HG03097 (cell line): Measurements from ENCODE around the gene TOPBP1.

Experiments
- ATAC-seq: cut with Tn5 transposase; IDR thresholded peaks from one replicate; pipeline ENCODE4 v1.9.1; 2021; ENCODE audit not compliant: unreplicated experiment, low FRiP score

TOPBP1 gene

DNA sequence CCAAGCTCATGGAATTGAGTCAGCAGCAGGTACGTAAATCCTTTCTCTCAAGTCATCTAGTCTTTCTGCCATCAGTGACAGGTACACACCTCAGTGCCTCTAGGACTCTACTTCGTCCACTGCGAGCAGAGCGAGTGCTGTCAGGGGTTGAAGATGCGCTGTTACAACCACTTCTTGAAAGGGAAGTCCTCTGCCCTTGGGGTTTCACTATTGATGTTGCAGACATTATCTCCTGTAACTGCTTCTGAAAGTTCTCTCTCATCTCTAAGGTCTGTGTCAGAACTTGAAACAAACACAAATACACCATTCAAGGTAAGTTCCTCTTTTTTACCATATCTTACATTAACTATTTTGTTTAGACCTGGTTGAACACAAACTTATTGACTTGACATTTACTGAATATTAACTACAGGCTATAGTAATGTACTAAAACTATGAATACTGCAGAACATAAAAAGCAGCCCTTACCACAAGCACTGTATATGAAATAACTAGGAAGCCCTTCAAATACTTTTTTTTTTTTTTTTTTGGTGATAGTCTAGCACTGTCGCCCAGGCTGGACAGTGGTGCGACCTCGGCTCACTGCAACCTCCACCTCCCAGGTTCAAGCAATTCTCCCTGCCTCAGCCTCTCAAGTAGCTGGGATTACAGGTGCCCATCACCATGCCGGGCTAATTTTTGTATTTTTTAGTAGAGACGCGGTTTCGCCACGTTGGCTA is 41.5 kb downstream of the TOPBP1 start:
- ATAC-seq = peak; percentile 98

DNA sequence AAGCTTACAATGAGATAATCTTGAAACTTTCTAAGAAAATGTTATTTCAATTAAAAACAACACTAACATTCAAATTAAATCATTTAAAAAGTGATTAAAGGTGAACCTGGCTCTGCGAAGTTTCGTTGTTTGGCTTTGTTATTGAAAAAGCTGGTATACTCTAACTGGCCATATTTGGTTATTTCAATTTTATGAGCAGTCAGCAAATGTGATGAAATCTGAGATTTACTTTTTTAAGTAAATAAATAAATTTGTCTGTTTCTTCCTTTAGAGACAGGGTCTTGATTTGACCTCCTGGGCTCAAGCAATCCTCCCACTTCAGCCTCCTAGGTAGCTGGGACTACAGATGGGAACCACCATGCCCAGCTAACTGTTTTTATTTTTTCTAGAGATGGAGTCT is 50.2 kb downstream of the TOPBP1 start:
- ATAC-seq = no peak

DNA sequence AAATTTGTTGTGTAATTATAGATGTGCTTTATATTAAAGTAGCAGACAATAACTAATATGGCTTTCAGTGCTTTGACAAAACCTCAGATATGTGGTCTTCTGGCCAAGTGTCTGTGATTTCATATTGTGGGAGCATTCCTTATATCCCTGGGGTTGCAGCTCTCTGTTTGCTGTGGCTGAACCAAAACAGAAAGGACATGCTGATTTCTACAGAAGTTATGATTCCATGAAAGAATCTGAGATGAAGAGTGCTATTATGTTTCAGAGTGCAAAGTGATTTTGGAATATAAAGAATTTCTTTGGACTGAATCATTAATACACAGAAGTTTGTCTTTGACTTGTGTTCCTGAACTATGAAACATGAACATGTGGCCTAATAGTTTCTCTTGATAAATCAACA is 51.7 kb downstream of the TOPBP1 start:
- no peak for ATAC-seq

DNA sequence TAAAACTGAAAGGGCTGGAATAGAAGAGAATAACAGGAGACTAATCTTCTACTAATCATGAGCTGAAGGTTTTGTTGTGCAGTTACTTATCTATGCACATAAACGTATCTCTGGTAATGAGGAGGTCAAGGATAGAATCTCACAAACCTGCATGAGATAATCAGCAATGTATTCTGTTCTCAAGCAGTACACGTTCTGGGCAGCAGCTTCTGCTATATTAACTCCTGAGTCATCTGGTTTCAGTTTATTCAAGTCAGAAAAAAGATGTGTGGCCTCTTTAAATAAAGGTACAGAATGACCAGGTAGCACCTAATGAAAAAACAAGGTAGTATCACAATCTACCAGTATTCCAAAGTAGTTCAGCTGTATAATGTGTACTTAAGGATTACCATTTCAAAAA is 53.4 kb downstream of the TOPBP1 start:
- ATAC-seq = no peak

- ATAC-seq = no peak
Measured at GRCh38 chr3:133607816-133608215, 53.9 kb downstream of the TOPBP1 start.

DNA sequence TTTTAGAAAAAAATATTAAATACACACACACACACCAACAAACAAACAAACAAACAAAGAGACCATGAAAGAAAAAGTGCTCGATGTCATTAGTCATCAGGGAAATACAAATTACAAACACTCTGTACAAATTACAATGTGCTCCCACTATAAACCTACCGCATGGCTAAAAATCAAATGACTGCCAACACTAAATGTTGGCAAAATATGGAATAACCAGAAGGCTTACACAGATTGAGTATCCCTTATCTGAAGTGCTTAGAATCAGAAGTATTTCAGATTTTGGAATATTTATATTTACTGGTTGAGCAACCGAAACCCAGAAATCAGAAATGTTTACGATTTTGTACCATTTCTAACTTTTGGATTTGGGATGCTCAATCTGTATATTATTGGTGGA is 54.8 kb downstream of the TOPBP1 start:
- ATAC-seq = no peak

DNA sequence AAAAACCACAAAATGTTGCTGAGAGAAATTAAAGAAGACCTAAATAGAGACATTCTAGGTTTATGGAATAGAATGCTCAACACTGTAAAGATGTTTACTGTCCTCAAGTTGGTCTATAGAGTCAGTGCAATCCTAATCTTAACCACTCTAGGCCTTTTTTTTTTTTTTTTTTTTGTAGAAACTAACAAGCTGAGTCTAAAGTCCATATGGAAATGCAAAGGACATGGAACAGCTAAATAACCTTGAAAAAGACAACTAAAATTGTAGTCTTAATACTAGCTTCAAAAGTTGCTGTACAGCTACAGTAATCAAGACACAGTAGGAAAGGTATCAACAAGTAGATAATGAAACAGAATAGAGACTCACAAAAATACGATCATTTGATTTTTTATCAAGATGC is 55.4 kb downstream of the TOPBP1 start:
- ATAC-seq = no peak

- ATAC-seq = no peak
Measured at GRCh38 chr3:133600572-133601081, 61.1 kb downstream of the TOPBP1 start.

GRCh38 chr3:133599280-133599679 is 62.5 kb downstream of the TOPBP1 start:
- no peak for ATAC-seq

DNA sequence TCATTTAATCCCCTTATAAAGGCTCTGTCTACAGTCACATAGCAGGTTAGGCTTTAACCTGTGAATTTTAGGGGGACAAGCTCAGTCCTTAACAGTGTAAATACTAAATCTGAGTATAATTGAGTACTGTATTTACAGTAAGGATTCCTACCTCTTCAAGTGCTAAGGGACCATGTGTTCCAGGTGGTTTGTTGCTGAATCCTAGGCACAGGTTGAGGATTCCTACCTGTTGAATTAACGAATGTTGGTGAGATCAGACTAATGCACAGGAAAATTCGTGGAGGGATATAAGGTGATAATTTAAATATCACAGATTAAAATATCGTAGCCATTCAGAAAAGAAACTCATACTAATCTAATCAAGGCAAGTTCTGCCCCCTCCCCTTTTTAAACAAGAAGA is 63.3 kb downstream of the TOPBP1 start:
- no peak for ATAC-seq

- ATAC-seq = no peak
Measured at GRCh38 chr3:133595341-133595740, 66.4 kb downstream of the TOPBP1 start.

GRCh38 chr3:133593243-133593642 is 68.5 kb downstream of the TOPBP1 start:
- ATAC-seq = no peak

- no peak for ATAC-seq
Measured at GRCh38 chr3:133592843-133593242, 68.9 kb downstream of the TOPBP1 start.

- ATAC-seq = no peak
Measured at GRCh38 chr3:133591271-133591742, 70.4 kb downstream of the TOPBP1 start.

DNA sequence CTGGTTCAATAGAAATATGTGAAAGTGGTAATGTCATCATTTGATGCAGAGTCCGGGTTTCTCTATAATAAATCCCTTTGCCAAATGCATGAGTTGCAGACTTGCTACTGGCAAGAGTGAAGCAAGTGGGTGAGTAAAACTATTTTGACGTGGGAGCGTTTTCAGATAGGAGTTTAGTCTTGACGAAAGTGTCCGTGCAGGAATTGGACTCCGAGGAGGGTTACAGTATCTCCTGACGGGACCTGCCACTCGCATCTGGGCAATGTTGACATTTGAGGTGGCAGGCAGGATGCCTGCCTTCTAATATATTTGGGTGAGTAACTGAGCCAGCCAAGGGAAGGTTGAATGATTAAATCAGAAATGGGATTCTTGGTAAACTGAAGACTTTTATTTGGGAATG is 72.2 kb downstream of the TOPBP1 start:
- no peak for ATAC-seq

GRCh38 chr3:133588784-133589465 is 72.8 kb downstream of the TOPBP1 start:
- ATAC-seq = no peak

DNA sequence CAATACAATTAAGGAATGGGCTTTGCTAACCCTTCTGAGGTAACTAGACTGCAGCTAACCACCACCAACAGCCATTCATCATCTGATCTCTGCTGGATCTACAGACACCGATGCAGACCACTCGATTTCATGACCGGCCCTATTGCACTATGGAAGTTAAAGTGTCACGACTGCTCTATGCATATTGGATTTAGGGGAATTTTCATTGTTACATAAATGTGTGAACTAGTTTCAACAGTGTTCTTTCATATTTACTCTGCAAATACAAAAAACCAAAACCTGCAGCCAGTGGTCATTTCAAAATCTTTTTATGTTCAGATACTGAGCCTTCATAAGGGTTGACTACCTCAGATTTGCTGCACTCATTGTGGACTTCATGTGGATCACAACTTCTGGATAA is 73.7 kb downstream of the TOPBP1 start:
- ATAC-seq = no peak

- ATAC-seq = no peak
Measured at GRCh38 chr3:133583396-133583795, 78.3 kb downstream of the TOPBP1 start.

- no peak for ATAC-seq
Measured at GRCh38 chr3:133578548-133579191, 83.1 kb downstream of the TOPBP1 start.

DNA sequence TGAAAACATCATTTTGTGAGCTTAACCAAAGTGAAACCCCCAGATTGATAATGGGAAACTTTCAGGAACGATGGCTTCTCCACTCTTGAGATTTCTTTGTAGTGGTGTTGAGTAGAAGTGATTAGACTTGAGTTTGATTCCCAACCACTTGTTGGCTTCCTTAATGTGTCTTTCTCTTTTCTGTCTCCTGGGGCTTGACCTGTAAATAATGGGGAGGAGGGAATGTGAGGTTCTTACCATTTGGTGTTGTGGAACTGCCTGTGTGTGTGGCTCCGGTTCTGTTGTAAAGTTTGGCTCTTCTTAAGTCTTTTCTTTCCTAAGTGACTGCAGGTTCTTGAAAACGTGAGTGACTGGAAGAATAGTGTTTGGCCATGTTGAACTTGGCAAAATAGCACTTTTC is 85.6 kb downstream of the TOPBP1 start:
- ATAC-seq = no peak

GRCh38 chr3:133575086-133575485 is 86.7 kb downstream of the TOPBP1 start:
- ATAC-seq = no peak
